GM12892 (cell line): ENCODE results near the gene ACTN1.

Source experiments
- POLR2A ChIP-seq: IDR thresholded peaks from 2 replicates; pipeline ENCODE4 v1.6.1; 2011; ENCODE audit warnings: low read depth, low read length, control low read depth
- POLR2AphosphoS5 ChIP-seq: IDR thresholded peaks from 2 replicates; pipeline ENCODE4 v1.6.1; 2011; ENCODE audit warnings: low read depth, low read length, control low read depth
- TAF1 ChIP-seq: IDR thresholded peaks from 2 replicates; pipeline ENCODE4 v1.6.1; 2011; ENCODE audit warnings: low read depth, mild to moderate bottlenecking, control low read depth, low read length, borderline replicate concordance

- TF ChIP-seq POLR2AphosphoS5 (no peak), POLR2A (no peak), TAF1 (no peak)
Measured at GRCh38 chr14:68899033-68899603, 80.0 kb downstream of the ACTN1 start.
